Mesenteric fat pad (tissue), 1 donor: Measurements from ENCODE around the gene IRF2. TPM values are rescaled to one million over a fixed set of nuclear protein-coding genes. Genes with fewer than 3 reads are reported as not detected.
A peak's percentile ranks its signal among the peaks of the same experiment; 100 is the strongest.

Experiments
- DNase-seq: peaks from one replicate; pipeline ENCODE4 v3.0.0-alpha.2; 2020; ENCODE audit warnings: low spot score
- total RNA-seq: library from RNA; stranded (reverse); fragmentation: NEBNext Ultra II Directional; extraction: Animal tissue kit (Norgen Biotek cat#: 25700); gene quantifications from one replicate; pipeline ENCODE4 v1.2.1, GENCODE V29; 2021
- donor health status: DM: yes; HTN: yes; CAD: no.

IRF2 gene
- total RNA-seq, 1 donor from 2014 or later = 35.3 TPM

DNA sequence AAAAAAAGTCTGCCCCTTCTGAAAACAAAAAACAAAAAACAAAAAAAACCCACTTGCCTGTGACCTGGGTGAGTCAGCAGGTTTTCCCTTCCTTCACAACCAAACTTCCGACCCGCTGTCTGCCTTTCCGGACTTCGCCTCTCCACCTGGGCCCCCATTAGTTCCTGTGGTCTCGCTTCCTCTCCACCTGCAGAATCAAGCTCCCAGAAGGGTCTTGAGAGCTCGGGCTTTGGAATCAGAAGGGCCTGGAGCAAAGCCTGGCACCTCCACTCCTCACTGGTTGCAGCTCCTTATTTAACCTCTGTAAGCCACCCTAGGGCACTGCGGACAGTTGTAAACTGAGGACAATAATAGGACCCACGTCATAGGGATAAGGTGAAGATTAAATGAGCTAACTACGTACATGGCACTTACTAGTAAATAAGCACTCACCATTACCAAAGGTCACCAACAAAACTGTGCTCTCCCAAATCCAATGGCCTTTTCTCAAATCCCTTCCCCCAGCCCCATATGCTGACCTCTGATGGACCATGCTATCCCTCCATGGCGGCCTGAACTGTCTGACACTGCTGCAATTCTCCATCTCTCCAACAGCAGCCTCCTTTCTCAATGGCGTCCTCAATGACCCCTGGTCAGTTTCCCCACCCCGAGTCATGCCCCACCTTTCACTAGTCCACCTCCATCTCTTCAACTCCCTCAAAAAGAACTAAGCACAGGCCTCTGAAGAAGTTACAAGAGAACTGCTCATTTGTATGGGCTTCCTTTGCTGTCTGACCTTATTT, 64.2 kb downstream of the IRF2 start:
- peak; percentile 59 for DNase-seq

DNA sequence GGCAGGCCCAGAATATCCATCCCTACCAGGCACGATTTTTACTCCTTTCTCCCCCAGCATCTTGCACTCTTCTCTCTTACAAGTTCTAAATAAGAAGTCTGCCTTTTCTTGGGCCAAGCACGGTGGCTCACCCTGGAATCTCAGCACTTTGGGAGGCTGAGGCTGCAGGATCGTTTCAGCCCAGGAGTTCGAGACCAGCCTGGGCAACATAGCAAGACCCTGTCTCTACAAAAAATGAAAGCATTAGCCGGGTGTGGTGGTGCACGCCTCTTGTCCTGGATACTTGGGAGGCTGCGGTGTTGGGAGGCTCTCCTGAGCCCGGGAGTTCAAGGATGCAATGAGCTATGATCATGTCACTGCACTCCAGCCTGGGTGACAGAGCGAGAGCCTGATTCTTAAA, 64.8 kb downstream of the IRF2 start:
- peak; percentile 62 for DNase-seq

DNA sequence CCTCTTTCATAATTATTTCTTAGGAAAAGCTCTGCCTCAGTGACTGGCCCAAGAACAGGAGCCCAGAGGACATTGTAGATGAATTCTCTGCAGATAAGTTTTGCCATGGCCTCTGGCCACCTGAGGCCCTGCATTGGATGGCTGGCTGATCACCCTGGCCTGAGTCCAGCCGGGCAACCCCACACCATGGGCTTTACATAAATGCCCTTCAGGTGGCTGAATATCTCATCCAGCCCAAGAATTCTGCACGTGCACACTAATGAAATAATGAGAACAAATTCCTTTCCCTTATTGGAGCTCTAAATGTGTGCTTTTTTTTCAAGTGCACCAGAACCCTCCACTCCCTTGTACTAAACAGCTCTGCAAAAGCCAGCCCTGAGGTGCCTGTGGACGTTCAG, 65.7 kb downstream of the IRF2 start:
- DNase-seq = peak; percentile 26

DNA sequence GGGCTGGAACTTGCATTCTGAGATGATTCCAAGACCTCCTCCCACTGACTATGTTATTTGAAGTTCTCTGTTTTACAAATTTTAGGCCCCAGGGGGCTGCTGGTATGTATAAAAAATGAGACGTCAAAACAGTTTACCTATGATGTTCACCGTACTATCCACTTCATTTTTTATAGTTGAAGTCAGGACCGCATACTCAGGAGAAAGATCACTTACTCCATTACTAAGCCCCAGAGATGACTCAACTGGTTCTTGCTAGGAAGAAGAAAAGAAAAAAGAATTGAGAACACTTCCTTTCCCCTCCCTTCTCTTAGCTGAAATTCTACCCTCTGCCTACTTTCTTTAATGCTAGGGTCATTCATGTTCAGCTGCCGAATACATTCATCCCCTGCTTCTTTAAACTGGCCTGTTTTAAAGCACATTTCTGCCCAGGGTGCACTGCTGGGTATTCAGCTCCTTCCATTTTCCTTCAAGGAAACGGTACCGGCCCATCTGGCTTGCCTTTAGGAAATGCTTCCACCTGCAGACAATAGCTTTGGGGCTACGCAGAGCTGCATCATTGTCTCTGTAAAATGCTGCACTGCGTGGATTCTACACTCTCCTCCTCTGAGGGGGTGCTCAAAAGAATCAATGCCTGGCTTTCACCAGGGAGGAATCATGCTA, 66.2 kb downstream of the IRF2 start:
- DNase-seq = peak; percentile 18

DNA sequence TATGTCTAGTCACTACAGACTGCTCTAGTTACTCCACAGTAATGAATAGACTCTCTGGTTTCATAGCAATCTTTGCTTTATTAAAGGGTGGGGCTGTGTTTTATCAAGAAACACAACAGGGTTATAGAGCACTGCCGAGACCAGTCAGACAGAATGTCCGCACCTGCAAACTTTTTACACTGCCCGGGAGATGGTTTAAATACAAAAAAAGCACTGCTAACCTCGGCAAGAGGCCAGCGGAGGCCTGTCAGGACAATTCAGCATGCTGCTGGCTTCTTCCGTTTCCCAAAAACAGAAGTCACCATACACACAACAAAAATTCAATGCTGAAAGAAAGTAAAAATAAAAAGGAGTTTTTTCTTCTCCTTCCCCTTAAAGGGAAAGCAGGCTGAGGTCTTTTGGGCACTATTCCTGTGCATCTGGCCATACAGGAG, 67.4 kb downstream of the IRF2 start:
- DNase-seq = no peak

DNA sequence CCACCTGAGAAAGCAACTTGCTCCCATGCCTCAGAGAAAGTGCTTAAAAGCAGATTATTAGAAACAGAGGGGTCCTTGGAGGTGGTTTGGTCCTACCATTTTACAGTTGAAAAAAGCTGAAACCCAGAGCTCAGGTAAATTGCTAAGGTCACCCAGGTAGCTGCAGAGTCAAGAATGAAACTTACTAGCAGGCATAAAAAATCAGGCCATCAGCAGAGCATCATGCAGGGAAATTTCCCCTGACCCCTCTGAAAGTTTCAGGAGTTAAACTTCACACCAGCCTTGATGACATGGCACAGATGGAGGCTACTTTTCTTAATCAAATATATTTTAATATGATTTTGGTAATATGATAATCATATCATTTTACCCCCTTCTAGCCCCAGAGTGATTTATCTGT, 70.3 kb downstream of the IRF2 start:
- no peak for DNase-seq

DNA sequence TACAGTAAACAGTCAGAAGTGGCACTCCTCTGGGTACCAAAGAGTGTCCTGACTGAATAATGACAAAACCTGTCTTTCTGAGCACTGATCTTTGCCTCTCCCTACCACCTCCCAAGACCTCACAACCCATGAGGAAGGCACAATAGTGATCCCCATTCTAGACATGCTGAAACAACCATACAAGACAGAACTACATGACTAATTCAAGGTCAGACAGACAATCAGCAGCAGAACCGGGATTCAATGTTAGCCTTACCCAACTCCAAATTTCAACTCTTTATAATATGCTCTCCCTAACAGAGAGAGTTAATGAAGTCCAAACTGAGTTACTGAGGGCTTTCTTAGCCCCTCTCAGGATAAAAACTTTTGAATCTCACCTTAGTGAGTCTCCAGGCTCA, 71.0 kb downstream of the IRF2 start:
- DNase-seq = no peak

DNA sequence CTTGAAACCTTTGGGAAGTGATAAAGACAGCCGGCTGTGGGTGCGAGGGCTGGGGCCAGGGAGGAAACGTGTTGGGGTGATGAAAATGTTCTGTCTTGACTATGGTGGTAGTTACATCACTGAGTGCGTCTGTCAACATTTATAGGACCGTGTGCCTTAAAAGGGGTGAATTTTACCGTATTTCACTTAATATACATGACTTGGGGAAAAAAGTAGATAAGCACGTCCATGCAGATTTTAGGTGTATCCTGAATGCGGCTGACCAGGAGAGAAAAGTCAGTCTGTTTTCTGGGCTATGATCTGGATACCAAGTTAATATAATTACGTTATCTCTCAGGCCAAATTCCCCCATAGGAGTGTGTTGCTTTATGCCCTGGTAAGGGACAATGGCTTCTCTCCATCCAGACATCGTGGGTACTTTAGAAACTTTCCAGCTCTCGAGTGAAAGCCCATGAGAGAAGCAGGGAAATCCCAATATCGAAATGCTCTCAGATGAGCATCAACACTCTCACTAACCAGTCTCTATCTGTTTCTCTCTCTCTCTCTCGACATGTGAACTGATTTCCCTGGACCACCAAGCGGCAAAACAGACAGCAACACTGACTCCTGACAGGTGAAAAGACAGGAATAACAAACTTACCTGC, 71.5 kb downstream of the IRF2 start:
- no peak for DNase-seq

DNA sequence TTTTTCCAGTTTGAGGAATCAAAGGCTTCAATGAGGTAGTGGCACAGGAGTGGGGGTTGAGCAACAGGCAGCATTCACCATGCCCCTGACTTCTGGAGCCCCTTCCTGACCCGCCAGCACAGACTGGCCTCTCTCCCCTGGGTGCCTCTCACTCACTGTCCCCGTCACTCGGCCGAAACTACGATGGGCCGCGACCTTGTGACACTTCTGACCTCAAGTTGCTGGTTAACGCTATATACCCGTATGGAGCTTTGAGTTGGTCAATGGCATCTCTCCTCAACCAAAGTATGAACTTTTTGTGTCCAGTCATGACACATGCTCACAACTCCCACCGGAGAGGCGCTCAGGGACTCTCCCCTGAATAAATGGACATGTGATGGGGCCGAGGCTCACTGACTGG, 72.1 kb downstream of the IRF2 start:
- DNase-seq = no peak

DNA sequence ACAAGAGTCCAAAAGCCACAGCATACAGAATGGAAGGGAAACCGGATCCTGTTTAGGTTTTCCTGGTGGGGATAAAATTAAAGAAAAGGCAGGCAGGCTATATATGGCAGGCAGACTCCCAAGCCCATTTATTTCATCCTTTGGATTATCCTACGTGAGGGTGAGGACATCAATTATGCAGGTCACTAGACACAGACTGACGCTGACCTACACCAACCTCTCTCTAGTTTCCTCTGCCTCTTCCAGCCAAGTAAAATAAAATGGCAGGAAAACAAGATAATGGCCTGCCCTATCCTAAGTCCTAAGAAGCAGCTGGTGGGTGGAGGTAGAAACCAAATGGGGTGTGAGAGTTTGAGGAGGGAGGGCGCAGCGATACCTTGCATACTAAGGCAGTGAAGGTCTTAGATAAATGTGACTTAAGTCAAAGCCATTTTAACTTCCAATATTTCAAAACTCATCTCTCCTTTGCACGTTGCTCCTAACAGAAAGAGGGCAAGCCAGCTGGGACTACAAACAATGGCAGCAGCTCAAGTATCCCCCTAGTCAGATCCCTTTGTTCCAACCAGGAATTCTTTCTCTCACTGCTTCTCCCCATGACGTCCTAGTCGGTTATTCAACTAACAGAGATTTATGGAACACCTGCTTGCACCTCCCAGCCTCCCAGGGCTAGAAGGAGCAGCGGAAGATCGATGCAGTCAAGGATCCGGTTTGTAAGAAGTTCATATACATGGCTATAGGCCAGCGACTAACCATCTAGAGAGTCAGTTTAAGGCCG, 72.8 kb downstream of the IRF2 start:
- no peak for DNase-seq

DNA sequence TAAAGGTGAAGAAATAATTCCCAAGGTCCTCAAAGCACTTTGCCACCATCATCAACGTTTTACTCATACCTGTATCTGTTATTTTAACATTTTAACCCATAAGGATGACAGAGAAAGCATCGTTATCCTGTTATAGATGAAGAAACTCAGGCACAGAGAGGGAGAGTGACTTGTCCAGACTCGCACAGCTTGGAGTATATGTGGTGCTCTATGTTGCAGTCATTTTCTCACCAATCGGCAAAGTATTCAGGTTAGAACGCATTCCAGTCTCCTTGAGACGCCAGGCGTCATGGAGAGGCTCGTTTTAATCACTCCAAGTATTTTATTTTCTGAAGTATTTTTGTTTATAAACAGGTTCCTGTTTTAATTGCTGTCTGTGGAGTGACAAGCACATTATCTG, 73.5 kb downstream of the IRF2 start:
- DNase-seq = no peak

DNA sequence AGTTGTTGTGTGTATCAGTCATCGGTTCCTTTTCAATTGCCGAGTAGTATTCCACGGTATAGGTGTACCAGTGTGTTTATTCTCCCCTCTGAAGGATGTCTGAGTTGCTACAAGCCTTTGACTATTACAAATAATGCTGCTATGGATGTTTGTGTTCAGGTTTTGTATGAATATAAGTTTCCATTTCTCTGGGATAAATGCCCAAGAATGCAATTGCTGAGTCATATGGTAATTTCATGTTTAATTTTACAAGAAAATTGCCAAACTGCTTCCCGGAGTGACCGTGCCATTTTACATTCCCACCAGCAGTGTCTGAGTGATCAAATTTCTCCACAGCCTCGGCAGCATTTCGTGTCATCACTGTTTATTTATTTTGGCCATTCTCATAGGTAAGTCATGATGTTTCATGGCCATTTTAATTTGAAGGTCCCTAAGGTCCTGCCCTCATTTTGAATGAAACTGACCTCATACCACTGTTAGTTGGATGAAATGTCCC, 73.9 kb downstream of the IRF2 start:
- DNase-seq = no peak

DNA sequence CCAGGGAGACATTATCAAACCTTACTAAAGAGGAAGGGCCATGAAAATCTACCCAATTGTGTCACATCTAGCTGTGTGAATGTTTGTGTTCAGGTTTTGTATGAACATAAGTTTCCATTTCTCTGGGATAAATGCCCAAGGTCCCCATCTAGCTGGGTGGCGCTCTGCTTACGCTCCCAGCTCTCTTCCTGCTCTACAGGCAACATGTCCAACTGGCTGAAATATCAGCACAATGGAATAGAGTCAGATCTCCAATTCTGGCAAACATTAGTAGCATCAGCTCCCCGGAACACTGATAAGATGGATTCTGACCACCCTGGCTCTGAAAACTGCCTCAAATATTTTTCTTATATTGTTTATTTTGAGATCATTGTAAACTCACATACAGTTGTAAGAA, 74.8 kb downstream of the IRF2 start:
- no peak for DNase-seq

DNA sequence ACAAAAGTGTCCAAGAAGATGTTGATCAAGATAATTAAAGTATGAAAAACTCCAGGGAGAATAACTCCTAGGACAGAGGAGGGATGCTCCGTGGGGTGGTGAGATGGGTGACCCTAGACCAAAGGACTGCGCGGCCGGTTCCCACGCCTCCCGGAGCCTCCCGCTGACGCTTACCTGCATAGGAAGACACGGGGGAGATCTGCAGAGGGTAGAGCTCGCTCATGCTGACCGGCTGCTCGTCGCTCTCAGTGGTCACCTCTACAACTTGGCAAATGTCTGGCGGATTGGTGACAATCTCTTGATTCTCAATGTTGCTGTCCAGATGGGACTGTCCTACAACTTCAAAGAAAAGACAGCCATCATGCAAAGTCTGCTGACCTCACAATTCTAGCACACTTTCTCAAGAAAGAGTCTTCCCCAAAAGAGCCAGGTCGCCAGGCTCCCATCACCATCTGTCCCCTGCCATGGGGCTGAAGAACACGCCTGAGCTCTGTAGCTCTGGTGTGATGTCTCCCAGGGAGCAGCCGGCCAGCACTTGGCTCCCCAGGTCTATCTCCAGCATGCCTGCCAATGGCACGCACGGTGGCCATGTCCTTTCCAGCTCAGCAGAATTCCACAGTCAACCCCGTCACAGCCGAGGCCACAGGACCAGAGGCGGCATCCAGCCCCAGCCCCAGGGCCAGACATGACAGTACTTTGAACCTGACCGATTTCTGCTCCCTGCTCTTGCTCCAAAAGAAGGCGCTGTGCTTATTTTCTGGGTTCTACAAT, 75.4 kb downstream of the IRF2 start:
- DNase-seq = no peak

DNA sequence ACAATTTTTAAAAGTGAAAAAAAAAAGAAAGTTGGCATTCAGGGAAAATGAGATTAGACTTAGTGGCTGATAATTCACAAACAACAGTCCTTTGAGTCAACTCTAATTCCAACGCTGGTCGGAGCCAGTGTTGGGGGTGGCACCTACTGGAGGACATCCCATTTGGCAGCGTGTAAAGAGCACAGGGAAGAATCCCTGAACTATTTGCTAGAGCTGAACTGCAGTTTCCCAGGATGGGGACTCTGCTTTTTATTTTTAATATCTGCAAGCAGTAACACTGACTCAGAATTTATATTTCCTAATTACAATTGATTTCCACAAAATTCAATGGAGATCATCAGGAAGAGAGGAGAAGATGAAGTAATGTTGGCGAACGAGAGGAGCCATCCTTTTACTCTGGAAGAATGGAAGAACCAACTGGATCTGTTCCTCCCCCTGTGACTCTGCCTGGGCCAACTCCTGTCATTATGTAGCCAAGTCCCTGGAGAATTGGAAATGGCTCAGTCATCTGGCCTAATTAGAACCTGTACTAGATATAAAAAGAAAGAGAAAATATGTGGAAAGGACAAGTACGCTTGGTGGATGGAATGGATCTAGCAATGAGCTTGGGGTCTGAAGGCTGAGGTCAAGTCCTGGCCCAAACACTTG, 76.7 kb downstream of the IRF2 start:
- DNase-seq = no peak

DNA sequence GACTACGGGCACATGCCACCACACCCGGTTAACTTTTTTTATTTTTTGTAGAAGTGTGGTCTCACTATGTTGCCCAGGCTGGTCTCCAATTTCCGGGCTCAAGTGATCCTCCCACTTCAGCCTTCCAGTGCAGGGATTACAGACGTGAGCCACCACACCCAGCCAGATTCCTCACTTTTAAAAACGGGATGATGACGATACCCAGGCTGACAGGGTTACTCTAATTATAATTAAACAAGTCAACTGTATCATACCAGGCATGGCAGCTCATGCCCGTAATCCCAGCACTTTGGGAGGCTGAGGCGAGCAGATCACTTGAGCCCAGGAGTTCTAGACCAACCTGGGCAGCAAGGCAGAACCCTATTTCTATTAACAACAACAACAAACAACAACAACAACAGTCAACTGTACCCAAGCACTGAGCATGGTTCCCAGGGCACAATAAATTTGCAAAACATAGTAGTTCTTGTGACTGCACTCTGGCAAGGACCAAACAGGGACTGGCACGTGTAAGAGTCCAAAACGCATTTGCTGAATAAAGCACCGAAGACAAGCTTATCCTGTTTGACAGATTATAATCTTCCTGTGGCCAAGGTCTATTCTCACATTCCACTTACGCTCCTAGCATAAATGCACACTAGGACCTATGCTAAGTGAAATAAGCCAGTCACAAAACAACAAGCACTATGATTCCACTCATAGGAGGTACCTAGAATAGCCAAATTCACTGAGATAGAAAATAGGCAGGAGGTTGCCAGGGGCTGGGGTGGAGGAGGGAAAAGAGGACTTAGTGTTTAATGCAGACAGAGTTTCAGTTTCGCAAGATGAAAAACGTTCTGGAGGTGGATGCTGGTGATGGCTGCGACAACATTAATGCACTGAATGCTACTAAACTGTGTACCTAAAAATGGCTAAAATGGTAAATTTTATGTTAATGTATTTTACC, 77.5 kb downstream of the IRF2 start:
- no peak for DNase-seq

DNA sequence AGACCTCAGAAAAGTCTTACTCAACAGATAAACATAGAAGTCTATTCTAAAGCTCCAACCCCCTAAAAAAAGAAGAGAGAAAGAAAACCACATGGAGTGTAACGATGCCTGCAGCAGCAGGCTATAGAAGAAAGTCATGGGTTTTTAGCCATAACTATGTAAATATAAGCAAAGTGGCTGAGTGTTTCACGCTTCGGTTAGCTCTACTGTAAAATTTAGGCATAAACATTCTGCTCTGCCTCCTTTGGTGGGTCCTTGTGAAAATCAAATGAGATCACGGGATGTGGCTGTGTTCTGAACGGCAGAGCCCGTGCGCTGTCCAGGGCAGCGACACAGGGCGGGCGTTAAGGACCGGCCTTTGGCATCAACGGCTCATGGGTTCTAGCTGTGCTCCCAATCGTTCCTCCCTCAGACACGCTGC, 78.4 kb downstream of the IRF2 start:
- DNase-seq = no peak

DNA sequence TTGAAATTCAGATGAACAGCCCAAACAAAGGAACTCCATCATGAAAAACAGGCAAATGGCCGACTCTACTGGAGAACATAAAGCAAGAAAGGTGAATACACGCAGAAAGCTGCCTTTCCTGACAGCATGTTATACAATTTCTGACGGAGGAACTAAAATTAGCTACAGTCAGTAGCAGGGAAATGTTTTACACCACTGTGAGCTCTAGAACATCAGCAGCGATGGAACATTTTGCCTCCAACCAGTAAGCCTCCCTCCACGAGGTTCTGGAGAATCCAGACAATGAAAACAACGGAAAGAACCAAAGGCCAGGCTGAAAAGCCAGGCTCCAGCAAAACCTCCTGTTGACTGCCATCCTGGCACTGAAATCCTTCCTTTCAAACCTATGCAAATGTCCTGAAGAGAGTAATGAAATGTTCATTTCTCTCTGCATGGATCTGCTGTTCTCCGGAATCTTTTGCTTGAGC, 78.9 kb downstream of the IRF2 start:
- no peak for DNase-seq
